GM12873 (cell line): ENCODE results near the gene TSC22D2.

Experiments used
- CTCF ChIP-seq: IDR thresholded peaks from 2 replicates; pipeline ENCODE4 v1.5.1; 2012; ENCODE audit warnings: low read depth, mild to moderate bottlenecking, moderate library complexity, low read length, control low read depth; ENCODE audit not compliant: insufficient read depth; ENCODE audit errors: missing control alignments

The TSC22D2 gene

GRCh38 chr3:150462108-150462507, 54.0 kb downstream of the TSC22D2 start:
- TF ChIP-seq CTCF: no peak

DNA sequence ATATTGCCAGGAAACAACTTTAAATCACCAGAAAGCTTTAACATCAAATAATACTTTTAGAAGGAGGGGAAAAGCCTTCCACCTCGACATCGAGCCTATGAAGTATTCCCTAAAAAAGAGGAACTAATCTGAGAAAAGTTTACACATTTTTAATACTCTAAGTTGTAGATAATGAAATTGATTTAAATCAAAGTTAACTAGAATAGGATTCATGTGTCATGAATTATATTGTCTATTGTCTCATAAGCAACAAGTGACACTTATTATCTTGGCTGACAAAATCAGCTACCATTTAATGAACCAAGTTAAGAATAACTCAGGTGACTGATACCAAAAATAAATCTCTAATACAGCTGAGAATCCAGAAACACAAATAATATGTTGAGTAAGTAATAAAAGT, 56.6 kb downstream of the TSC22D2 start:
- TF ChIP-seq CTCF: no peak

DNA sequence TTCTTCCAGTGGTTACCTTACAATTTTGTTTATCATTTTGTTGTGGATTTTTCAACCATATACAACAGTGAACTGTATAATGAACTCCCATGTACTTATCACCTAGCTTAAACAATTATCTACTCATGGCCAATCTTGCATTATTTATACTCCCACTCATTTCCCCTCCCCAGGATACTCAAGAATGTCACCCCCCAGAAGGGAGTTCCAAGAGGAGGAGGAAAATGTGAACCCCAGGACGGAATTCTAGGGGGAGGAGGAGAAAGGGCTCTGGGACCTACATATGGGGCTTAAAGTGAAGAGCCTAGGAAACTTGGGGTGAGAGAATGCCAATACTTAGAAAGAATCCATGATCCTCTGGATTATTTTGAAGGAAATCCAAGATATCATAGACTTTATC, 59.3 kb downstream of the TSC22D2 start:
- TF ChIP-seq CTCF: no peak

DNA sequence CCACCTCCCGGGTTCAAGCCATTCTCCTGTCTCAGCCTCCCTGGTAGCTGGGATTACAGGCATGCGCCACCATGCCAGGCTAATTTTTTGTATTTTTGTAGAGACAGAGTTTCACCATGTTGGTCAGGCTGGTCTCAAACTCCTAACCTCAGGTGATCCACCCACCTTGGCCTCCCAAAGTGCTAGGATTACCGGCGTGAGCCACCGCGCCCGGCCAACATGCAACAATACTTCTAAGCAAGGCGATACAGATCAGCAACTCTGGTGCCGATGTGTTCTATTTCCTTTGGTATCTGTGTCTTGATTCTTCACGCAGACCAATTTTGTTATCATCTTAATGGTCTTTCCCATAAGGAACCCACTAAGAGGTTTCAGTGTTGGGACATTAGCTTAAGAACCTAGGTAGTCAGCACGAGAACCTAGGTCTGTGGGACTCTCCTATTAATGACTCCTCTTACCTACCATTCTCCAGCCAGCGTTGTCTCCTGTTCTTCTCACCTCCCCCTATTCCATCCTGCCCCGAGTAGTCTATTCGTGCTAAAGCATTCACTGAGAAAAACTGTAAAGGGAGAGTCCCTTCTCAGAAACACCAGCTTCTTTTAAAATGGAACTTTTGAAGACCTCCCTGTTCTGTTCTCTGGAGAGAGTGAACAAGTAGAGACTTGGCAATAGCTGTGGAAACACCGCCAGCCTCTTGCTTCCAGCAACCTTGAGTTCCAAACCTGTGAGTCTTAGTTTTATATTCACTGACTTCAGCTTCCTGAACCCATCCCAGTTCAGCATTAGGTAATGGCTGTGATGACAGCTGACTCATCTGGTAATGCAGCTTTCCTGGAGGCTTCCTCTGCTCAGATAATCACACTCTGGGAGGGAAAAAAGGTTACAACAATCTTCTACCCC, 61.2 kb downstream of the TSC22D2 start:
- no peak for TF ChIP-seq CTCF

- TF ChIP-seq CTCF: no peak
Measured at GRCh38 chr3:150469931-150470740, 62.0 kb downstream of the TSC22D2 start.

- no peak for TF ChIP-seq CTCF
Measured at GRCh38 chr3:150472421-150472820, 64.3 kb downstream of the TSC22D2 start.

- no peak for TF ChIP-seq CTCF
Measured at GRCh38 chr3:150479370-150479769, 71.3 kb downstream of the TSC22D2 start.
